NCI-H2081 treated with DMSO at 0.1 percent for 48 hours (cell line): ENCODE results near the gene NGDN.
"Not testable (repeated sequence)": the region's sequence is repeated elsewhere in the genome, so short reads cannot be mapped to it uniquely, and the experiment has no call there.

Experiments used
- DNase-seq: peaks from one replicate; lab custom pipeline; 2025; lab: John Stamatoyannopoulos, UW

NGDN gene, protein sequence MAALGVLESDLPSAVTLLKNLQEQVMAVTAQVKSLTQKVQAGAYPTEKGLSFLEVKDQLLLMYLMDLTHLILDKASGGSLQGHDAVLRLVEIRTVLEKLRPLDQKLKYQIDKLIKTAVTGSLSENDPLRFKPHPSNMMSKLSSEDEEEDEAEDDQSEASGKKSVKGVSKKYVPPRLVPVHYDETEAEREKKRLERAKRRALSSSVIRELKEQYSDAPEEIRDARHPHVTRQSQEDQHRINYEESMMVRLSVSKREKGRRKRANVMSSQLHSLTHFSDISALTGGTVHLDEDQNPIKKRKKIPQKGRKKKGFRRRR

DNA sequence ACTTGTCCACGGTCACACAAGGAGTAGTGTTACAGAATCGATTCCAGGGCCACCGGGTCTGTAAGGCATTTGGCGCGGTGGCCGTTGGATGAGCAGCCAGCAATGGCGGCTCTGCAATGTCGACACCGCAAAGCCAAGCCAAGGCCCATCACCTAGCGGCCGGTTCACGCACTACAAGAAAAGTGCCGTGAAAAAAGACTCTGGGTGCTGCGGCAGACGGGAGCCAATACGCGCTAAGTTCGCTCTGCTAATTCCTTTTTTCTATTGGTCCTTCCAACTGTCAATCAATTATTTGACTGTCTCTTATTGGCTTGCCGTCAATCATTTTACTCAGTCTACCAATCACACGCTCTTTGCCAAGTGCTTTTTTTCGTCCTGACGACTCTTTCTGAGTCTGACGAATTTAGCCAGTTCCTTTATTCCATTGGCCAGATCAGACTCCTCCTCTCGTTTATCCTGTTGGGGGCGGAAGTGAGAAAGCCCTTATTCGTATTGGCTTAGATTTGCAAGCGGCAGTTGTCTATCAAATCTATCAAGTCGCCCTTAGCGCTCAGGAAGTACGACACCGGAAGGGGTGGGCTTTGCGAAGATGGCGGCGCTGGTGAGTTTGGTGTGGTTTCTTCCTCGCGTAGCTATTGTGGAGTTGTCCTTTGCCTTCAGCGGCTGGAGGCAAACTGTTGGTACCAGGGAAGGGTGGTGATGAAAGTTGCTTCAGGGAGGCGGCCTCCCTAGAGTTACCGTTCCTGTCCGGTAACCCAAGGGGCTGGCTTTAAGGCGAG is at the start of gene NGDN:
NGDN (plus strand) TSS at position 577 of the 779 bp plus-strand sequence; CDS start at position 590, 13 bp downstream.
- DNase-seq = peak; percentile 100

DNA sequence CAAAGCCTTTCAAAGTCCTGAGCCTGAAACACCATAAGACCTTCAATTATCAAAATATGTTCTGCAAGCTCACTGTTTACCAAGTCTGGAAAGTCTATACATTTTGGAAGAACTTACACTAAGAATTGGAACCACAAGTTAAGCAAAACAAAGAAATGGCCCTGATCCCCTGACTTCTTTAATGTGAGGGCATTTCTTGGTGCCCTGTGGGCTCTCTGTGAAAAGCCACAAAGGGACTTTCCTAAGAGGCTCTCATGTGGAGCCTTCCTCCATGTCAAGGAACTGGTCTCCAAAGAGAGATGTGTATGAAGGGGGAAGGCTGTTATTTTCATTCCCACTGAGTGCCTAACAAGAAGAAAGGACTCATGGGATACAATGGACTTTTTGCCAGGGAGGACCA is 47.9 kb upstream of the NGDN start:
- DNase-seq = no peak

DNA sequence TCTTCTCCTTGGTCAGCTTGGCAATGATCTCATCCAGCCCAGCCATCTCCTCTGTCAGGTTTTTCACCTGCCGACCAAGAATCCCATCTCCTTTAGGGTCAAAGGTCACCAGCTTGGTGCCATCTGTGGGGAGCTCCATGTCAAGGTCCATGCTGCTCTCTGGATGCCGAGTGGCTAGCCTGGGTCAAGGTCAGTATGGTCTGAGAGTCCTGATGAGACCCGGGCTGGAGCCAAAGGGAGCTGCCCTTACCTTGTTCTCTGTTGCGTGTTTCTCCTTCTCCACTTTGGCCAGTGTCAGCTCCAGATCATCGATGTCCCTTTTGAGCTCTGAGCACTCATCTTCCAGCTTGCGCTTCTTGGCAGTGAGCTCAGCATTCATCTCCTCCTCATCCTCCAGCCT is 45.8 kb upstream of the NGDN start:
- DNase-seq = no peak

DNA sequence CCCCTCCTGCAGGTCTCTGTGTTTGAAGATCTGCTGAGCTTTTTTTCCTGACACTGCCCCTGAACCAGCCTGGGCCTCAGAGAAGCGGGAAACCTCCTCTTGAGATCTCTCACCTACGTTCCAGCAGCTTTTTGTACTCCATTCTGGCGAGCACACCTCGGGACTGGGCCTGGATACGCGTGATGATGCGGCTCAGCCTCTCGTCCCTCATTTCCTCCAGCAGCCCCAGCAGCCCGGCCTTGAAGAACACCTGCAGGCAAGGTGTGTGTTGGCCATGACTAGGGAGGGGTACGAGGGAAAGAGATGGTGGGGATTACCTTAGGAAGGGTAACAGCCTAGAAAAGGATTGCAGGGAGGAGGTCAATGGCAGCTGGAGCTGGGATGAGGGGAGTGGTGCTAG is 44.3 kb upstream of the NGDN start:
- no peak for DNase-seq

DNA sequence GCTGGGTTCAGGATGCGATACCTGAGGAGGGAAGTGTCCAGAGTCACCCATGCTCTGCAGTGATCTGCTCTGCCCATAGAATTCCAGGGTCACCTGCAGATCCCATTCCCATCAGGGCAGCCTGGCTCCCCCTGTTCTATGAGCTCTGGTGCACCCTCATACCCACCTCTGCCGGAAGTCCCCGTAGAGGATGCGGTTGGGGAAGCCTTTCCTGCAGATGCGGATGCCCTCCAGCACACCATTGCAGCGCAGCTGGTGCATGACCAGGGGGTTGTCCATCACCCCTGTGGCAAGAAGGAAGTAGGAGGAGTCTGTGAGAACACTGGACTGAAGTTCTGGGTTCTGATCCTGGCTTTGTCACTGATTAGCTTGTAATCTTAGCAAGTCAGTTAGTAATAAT is 43.7 kb upstream of the NGDN start:
- DNase-seq = not testable (repeated sequence)

DNA sequence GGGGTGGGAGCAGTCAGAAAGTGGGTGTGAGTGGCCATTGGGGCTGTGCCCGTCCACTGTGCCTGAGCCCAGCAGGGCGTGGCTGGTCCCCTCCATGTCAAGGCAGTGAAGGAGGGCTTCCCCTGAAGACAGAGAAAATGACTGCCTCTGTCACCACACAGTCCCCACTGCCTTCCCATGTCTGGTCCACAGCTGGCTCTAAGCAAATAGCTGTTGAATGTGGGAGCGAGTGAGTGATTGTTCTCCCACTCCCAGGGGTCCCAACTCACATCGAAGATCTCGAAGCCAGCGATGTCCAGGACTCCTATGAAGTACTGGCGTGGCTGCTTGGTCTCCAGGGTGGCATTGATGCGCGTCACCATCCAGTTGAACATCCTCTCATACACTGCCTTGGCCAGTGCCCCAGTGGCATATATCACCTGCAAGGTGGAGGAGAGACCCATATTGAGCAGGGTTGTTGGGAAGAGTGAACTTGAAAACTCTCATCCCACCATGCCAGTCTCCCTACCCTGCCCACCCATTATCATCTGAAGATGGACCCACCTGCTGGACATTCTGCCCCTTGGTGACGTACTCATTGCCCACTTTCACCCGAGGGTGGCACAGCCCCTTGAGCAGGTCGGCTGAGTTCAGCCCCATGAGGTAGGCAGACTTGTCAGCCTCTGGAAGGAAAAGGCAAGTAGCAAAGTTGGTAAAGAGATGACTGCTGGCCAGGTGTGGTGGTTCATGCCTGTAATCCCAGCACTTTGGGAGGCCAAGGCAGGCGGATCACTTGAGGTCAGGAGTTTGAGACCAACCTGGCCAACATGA is 40.6 kb upstream of the NGDN start:
- DNase-seq = no peak

DNA sequence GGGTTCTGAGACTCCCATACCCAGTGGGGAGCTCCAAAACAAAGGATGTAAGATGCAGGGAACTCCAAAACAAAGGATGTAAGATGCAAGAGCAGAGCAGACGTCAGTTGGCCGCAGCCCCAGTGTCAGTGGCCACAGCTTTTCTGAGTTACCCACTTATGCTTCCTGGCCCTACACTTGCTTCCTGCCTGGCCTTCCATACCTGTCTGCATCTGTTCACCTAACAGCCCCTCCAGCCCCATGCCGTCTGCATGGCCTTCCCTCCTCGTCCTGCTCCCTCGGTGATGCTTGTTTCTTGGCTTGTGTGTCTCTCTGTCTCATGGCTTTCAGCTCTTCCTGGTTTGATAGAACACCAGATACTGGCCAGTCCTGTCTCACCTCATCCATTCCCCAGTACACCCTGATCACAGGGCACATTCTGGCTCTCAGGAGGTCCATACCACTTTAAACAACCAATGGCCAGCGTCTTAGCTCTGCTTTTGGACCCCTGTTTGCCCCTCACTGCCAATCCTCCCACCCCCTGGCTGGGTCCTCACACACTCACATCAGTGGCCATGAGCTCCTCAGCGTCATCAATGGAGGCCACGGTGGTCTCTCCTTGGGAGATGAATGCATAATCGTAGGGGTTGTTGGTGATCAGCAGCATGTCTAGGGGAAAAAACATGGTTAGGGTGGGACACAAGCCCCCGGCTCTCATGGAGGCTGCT is 39.3 kb upstream of the NGDN start:
- no peak for DNase-seq

DNA sequence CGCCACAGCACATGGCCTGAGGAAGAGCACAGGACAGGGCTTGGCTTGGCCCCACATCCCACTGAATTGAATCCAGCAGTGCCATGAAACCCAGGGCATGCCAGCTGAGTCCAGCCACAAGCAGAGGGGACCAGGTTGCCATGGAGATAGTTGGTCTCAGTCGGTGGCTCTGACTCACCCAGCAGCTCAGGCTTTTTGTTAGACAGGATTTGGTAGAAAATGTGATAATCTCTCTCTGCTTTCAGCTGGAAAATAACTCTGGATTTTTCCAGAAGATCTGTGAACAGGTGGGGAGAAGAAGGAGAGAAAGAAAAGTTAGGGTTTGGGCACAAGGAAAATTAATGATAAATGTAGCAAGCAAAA is 38.8 kb upstream of the NGDN start:
- no peak for DNase-seq

DNA sequence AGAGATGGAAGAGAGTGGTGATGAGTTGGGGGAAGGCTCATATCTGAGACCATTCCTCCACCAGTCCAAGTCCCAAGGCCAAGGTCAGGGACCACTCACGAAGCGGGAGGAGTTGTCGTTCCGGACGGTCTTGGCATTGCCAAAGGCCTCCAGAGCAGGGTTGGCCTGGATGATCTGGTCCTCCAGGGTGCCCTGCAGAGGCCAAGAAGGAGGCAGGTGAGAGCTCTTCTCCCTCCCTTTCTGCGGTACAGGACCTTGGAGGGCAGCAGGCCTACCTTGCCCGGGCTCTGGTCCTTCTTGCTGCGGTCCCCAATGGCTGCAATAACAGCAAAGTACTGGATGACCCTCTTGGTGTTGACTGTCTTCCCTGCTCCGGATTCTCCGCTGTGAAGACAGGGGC is 38.0 kb upstream of the NGDN start:
- no peak for DNase-seq

DNA sequence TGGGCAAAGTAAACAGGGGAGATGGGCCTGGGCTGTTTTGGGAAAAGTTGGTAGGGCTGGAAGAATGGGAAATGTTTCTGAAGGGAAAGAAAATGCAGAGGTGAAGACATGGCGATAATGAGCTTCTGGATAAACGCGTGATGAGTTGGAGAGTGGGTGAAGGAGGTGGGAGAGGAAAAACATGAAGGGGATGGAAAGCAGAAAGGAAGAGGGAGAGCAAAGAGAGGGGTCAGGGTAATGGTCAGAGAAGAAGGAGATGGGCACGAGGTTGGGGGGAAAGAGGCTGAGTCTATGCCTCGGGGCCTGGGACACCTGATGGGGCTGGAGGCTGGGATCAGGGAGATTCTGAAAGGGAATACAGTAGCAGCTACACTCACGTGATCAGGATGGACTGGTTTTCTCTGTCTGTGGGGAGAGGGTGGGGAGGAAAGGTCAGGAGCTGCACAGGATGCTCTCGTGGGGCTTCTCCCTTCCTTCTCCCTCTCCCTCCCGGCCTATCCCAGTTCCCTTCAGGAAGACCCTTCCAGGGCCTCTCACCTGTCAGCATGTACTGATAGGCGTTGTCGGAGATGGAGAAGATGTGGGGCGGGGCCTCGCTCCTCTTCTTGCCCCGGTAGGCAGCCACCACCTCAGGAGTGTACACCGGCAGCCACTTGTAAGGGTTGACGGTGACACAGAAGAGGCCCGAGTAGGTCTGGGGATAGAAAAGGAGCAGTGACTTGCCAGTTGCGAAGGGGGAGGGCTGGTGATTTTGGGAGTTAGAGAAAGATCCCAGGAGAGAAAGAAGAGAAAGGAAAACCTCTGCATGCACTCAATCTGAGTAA is 37.2 kb upstream of the NGDN start:
- no peak for DNase-seq

DNA sequence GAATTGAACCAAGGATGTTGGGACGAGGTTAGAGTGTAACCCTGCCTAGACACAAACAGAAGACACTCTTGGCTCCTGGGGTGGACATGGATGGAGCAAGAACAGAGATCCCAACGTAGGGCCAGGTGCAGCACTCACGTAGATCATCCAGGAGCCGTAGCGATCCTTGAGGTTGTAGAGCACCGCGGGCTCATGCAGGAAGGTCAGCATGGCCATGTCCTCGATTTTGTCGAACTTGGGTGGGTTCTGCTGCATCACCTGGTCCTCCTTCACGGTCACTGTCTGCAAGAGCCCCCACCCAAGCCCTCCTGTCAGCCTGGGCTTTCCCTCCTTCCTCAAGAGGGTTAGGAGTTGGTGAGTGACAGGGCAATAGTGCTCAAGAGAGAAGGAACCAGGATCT is 36.6 kb upstream of the NGDN start:
- no peak for DNase-seq

DNA sequence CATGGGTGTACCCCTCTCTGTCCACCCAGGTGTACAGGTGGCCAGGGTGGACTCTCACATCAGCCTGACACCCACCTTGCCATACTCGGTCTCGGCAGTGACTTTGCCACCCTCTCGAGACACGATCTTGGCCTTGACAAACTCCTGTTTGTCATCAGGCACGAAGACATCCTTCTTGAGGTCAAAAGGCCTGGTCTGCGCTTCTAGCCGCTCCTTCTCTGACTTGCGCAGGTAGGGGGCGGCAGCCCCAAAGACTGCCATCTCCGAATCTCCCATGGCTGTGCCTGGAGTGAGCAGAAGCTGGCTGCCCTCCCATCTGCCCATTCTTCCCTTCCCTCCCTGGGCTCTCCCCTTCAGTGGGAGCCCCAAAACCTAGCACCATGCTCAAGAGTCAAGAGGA is 36.0 kb upstream of the NGDN start:
- DNase-seq = no peak

DNA sequence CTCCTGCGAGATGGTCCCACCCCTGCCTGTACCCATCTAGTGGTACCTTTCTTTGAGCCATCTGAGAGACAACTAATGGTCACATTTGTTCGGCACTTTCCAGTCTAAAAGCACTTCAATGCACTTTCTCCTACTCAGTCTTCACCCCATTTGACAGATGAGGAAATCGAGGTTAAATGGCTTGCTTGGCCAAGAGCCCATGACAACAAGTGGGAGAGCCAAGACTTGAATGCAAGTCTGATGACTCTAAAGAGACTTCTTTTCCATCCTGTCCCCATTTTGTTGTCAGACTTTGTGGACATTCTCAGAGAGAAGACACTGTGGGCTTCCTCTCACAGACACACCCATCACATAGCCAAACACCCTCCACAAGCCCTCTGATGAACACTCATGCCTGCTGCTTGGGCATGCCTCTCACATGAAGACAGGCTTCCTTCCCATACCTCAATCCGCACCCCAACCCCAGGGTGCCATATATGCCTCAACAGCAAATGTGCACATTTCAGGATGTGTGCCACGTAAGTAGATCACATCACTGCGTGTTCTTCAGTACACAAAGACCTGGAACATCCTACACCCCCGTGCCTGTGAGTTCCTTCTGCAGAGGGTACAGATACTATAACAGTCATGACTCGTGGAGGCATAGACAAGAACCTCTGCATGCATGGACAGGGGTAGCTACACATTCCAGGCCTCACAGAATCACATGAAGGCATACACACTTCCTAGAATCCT is 34.8 kb upstream of the NGDN start:
- no peak for DNase-seq

DNA sequence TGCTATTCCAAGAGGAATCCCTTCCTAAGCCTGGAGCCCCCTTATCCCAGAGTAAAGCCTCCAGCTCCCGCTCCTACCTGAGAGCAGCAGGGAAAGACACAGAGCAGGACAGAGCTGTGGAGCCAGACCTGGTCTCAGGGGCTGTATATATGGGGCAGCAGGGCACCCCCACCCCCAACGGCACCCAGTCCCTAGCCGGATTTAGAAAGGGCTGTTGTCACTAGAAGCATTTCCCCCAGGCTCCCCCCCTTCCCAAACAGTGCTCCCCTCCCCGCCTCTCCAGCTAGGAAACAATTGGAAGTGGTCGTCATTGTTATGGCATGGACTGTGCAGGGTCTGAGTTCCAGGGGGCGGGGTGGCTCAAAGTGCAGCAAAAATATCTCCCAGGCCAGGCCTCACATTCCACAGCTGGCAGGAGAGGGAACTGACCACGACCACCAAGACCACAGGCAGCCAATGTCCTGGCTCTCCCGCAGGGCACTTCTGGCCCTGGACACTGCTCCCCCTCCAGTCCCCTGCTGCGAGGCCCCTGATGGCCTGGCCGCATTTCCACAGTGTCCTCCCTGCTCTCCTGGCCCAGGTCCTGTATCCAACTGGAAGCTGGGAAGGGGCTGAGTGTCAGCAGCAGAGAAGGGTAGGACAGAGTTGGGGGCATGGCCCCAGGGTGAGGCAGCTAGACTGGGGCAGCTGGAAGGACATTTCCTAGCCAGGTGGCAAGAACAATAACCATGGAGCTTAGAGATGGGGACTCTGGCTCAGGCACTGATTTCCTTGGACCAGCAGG is 33.8 kb upstream of the NGDN start, which contains the start of gene MYH7:
MYH7 (minus strand) TSS at position 118 of the 784 bp plus-strand sequence. CDS start 1,928 bp downstream, outside the sequence.
- no peak for DNase-seq

DNA sequence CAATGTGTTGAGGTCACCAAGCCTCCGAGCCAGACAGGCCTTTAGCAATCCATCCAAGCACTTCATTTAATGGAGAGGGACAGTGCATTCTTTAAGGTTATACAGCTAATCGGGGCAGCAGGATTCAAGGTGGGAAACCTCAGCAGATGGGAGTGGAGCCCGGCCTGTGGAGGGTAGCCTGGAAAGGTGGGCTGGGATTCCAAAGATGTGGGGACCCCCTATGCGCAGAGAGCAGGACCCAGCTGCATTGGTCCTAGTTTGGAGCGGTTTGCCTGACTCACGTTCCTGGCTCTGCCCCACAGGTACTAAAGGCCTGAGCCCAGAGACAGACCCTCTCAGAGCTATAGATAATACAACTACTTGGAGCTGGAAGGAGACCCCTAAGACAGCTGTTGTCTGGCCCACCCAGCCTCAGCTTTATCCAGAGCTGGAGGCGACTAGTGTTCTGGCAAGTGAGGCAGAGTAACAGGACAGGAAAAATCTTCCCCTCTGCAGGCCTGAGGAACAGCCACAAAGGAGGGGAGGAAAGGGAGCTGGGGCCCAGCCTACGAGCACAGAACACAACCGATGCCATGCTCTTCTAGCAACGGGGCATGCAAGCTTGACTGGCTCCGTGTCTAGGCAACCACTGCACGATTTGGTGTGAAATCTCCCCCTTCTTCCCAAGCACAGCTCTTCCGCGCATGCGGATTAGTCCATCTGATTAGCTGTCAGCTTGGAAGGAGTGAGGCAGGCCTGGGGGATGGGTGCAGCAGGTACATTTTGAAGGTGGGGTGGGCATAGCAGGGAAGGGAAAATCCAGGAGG is 33.0 kb upstream of the NGDN start:
- no peak for DNase-seq

DNA sequence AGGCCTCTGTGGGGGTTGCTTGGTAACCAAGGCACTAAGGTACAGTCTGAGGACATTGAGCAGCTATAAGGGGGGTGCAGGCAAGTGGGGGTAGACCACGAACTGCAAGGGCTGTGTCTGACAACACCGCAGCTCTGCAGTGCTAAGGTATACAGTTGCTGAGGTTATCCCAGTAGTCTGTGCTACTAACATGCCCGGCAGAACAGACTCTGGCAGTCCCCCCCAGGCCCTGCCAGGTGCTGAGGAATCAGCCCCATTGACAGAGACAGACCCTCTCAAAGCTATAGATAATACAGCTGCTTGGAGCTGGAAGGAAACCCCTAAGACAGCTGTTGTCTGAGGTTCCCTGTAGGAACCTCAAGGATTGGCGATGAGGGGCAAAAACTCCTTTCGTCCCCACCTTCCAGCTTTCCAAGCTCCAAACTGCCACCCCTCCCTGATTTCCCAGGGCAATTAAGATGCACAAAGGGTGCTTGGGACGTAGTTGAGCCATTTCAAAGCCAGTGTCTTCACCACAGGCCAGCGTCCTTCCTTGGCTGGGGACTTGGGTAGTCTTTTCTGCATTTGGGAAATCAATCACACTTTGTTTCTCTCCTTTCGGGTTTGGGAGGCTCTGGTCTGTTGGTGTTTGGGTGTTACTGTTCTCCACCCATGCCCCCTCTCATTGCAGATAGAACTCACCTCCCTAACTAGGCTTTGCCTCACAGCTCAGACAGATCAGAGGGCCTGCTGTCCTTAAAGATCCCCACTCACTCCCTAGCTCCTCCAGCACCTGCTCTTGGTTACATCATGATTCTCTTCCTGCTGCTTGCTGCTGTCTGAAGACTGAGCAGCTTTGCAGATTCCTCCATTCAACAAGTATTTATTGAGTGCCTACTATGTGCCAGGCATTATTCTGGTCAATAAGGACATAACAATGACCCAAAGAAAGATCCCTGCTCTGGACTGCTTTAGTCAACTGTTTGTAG is 32.1 kb upstream of the NGDN start:
- no peak for DNase-seq

DNA sequence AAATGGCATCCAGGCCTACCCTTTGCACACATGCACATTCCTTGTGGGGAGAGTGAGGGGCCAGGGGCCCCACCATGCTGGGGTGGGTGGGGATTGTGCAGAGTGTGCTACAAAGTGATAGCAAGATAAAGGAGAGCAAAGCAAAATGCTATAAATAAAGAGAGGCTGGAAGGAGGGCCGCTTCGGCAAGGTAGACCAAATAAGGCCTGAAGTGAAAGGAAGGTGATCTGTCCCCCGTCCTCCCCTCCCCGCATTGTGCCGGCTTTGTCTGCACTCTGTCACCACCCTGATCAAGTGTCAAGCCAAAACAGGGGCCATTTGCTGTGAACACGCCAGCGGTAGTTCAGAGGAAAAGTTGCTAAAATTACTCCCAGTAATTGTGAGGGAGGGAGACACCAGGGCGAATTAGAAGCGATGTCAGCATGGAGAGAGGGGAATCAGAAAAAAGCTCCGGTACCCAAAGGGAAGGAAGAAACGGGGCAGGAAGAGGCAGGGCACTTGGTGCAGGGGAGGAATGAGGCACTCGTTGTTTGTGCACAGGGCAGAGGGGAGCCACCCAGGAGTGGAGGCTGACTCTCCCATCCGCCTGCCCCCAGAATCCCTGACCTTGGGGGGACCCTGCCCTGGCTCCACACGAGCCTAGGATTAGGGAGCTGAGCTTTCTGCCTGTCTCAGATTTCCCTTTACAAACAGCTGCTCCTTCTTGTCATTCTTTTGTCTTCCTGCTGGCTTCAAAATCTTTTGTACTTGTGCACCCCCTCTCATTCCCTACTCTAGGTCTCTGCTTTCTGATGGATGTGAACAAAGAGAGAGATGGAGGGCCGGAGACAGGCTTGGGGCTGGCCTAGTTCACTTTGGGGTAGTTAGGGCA is 31.2 kb upstream of the NGDN start:
- DNase-seq = no peak
